AG09319 (cell line): ENCODE data around the gene C1QTNF6.

Source experiments
- DNase-seq: peaks from one replicate; pipeline ENCODE4 v3.0.0-alpha.2; 2010; ENCODE audit warnings: low read depth; ENCODE audit errors: extremely low read depth
- TF ChIP-seq, protein P1 (sequence below): IDR thresholded peaks from 2 replicates; pipeline ENCODE4 v1.5.1; 2011; ENCODE audit warnings: low read depth, mild to moderate bottlenecking, inconsistent platforms, low read length, moderate library complexity

C1QTNF6 gene

GRCh38 chr22:37220543-37220981, 32.5 kb upstream of the C1QTNF6 start:
- TF ChIP-seq, protein P1, sequence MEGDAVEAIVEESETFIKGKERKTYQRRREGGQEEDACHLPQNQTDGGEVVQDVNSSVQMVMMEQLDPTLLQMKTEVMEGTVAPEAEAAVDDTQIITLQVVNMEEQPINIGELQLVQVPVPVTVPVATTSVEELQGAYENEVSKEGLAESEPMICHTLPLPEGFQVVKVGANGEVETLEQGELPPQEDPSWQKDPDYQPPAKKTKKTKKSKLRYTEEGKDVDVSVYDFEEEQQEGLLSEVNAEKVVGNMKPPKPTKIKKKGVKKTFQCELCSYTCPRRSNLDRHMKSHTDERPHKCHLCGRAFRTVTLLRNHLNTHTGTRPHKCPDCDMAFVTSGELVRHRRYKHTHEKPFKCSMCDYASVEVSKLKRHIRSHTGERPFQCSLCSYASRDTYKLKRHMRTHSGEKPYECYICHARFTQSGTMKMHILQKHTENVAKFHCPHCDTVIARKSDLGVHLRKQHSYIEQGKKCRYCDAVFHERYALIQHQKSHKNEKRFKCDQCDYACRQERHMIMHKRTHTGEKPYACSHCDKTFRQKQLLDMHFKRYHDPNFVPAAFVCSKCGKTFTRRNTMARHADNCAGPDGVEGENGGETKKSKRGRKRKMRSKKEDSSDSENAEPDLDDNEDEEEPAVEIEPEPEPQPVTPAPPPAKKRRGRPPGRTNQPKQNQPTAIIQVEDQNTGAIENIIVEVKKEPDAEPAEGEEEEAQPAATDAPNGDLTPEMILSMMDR: no peak
- no peak for DNase-seq

DNA sequence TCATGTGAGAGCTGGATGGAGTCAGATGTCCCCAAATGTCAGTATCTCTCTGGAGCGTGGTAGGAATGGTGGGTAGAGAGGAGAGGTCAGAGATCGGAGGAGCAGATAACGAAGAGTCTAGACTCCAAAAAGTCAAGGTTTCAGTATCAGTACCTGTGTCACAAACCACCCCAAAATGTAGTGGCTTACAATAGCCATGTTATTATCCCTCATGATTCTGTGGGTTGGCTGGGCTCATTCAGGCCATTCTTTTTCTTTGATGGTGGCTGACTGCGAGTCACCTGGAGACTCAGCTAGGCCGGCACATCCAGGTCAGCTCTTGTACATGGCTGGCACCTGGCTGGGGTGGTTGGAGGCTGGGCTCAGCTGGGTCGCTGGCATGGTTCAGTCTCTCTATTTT, 31.5 kb upstream of the C1QTNF6 start:
- TF ChIP-seq, protein P1: no peak

DNA sequence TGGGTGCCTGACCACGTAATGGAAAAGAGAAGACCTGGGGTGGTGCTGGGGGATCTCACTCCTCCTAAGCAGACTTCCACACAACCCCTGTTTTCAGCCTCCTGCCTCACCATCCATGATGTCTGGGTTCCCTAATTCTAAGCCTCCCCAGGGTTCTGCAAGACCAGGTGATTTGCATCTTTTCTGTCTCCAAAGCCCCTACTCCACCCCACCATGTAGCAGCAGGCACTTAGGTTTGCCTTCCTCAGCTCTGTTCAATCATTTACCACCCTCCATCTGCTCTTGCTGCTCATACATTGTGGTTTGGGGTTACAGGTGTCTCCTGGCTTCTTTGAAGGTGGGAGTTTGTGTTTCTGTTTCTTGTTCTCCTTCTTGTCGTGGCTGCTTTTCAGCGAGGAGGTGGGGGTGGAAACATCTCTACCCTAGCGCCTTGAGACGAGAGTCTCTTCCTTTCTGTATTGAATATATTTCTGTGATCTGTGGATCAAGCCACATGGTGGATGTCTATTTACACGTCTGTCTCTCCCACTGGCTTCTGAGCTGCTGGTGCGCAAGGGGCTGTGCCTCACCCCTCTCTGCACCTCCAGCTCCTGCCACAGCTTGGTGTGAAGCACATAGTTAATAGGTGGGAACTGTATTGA, 30.8 kb upstream of the C1QTNF6 start:
- no peak for DNase-seq

More for the DNA sequence above, 31.5 kb upstream of the C1QTNF6 start:
- DNase-seq: no peak

DNA sequence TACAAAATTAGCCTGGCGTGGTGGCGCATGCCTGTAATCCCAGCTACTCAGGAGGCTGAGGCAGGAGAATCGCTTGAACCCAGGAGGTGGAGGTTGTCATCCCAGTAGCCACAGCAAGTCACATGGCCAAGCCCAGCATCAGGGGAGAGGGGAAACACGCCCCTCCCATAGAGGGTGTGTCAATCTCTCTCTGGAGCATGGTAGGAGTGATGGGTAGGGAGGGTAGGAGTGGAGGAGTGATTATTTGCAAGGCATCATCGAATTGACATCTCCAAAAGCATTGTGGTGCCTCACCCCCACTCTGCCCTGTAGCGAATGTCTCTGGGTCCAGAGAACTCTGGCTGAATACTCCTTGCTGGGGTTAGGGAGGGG, 30.3 kb upstream of the C1QTNF6 start:
- TF ChIP-seq, protein P1: no peak
- DNase-seq: no peak

More for the DNA sequence above, 30.8 kb upstream of the C1QTNF6 start:
- TF ChIP-seq, protein P1: no peak

- no peak for DNase-seq
- TF ChIP-seq, protein P1: no peak
Observed at GRCh38 chr22:37215890-37216289, 27.8 kb upstream of the C1QTNF6 start.

GRCh38 chr22:37214731-37215030, 26.6 kb upstream of the C1QTNF6 start:
- DNase-seq: no peak
- TF ChIP-seq, protein P1: no peak

DNA sequence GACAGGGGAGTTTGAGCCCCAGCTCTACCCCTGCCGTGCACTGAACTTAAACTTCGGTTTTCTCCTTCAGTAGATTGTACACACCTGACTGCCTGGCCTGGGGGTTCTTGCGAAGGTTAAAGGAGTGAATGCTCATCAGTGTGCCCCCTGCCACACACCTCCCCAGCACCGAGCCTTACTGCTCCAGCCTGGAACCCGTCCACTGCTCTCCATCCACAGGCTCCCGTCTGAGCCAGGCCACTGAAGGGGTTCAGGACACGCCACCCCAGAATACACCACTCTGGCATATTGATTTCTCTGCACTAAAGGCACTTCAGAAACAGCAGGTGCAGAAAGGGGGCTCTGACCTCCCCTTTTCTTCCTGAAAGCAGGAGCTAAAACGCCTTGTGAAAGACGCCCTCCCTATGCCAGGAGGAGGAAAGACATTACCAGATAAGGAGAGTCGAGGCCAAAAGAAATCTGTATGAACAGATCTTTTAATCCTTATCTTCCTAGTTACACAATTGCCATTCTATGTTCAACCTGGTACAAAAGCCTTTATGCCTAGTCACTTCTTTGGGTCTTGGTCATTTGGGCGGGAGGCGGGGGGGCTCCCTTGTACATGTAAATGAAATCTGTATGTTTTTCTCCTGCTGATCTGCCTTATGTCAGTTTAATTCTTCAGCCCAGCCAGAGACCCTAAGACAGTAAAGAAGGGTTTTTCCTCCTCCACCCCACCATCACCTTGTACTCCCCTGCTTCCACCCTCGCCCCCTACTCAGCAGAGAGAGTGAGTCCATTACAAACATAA, 26.1 kb upstream of the C1QTNF6 start:
- no peak for DNase-seq
- TF ChIP-seq, protein P1: no peak
